GM21737 (cell line): ENCODE data around the gene ANKRD31.

Experiments used
- ATAC-seq: cut with Tn5 transposase; IDR thresholded peaks from one replicate; pipeline ENCODE4 v1.9.1; 2021; ENCODE audit warnings: mild to moderate bottlenecking, moderate library complexity; ENCODE audit not compliant: unreplicated experiment

The ANKRD31 gene

DNA sequence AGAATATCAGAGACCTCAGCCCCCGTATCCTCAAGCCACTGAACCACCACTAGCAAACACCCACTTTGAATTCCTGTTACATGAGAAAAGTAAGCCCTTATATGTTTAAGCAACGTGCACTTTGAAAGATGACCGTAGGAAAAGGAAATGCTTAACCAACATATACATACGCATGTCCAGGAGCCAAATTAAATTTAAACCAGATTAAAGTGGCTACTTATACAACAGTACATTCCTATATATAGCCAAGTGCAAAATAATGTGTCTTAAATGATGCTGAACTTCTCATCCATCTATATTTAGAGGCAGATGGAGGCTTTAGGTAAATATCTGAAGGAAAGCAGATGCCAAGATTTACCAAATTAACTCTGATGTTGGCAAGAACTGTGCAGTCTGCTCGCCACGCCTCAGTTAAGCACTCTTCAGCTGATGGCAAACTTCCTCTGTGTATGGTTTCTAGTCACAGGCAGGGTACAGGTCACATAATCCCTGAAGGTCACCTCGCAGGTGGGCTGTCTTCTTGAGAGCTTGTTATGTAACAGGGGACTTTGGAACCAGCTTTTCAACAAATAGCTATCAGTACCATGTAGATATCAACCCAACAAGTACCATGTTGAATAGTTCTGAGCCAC, 192.9 kb downstream of the ANKRD31 start:
- no peak for ATAC-seq

DNA sequence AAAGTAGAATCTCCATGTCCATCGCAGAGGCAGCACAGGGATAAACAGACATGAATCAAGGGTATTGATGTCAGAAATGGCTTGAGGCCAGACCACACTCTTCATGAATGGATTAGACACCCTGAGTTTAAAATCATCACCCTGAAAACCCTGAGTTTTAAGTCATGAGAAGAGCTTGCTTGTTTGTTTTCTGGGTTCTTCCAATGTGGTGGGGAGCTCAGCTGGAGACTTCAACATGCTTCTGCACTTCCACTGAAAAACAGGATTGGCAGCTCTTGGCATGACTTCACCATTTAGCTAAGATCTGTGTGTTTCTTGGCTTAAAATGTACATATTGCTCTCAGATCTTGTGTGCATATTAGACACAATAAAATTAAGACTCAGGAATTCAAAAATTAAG, 194.2 kb downstream of the ANKRD31 start:
- ATAC-seq = no peak

DNA sequence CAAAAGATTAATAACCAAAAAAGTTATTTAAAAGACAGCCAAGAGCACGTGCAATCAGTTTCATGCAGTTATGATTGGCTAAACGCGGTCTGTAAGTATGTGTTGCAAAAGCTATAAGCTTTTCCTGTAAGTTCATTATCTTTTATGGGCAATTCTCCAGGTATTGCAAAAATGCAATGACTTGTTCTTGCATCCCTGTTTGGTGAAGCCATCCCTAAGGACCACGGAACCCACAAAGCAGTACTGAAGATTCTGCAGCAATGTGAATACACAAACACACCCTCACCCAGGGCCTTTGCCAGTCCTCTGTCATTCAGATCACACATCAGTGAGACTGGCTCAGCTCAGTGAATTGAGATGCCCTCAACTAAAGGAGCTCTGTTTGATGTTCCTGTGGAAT, 195.7 kb downstream of the ANKRD31 start:
- no peak for ATAC-seq

DNA sequence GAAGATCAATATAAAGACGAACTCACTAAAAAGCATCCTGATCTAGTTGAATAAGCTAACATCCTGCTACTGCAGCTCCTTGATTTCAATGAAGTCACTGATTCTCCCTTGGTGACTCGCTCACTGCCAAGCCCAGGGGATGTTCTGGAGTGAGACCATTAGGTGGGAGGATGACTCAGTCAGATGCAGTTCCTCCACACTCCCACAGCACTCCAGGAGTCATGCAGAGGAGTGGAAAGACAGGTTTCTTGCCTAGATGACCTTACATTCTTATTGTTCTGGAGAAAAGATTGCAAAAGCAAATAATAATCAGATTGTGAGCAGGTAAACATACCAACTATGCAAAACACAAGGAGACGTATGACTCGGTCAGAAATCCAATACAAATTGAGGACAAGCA, 199.6 kb downstream of the ANKRD31 start:
- no peak for ATAC-seq

GRCh38 chr5:75034137-75034739, 202.4 kb downstream of the ANKRD31 start:
- no peak for ATAC-seq

GRCh38 chr5:75031366-75031765, 205.3 kb downstream of the ANKRD31 start:
- ATAC-seq = no peak

DNA sequence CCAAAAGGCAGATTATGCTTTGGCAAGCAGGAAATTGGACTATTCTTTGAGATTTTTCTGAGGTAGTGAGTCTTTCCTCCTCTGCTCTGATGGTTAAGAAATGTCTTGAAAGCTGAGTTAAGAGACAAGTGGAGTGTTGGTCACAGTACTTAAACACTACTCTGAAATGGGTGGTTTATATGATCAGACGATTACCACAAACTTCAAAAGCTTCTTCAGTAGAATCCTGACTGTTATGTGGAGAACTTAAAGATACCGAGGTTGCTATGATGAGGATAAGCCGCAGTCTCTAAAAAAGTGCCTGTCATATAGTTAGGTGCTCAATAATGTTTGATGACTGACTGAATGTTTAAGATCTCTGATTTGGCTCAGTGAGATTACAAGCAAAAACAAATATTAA, 208.6 kb downstream of the ANKRD31 start:
- no peak for ATAC-seq

GRCh38 chr5:75023368-75024159, 213.1 kb downstream of the ANKRD31 start:
- no peak for ATAC-seq

GRCh38 chr5:75021800-75022199, 214.9 kb downstream of the ANKRD31 start:
- ATAC-seq = no peak

- no peak for ATAC-seq
These were observed 215.5 kb downstream of the ANKRD31 start for GRCh38 chr5:75021219-75021618.

DNA sequence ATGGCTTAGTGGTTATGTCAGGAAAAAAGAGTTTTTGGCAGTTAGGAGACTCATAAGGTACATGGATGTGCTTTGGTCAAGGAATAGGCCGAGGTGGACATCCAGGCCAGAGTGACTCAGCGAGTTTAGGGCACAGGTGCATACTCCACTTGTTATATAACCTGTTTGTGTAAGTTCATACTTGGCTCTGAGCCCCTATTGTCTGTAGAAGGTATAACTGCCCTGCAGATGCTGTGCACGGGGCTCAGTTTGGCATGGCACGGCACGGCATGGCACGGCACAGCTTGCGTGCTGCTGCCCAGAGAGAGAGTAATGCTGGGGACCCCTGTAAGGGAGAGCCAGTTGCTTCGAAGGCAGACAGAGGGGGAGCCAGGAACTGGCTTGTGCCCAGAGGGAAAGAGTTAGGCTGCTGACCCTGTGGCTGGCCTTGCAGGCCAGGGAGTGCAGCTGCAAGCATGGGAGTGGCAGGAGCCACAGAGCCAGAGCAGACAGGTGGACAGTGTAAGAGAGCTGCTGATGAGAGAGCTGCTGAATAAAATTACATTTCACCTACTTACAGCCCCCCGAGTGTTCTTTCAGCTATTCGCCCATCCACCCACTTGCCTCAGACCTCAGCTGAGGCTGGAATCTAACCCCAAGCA, 216.5 kb downstream of the ANKRD31 start:
- no peak for ATAC-seq

DNA sequence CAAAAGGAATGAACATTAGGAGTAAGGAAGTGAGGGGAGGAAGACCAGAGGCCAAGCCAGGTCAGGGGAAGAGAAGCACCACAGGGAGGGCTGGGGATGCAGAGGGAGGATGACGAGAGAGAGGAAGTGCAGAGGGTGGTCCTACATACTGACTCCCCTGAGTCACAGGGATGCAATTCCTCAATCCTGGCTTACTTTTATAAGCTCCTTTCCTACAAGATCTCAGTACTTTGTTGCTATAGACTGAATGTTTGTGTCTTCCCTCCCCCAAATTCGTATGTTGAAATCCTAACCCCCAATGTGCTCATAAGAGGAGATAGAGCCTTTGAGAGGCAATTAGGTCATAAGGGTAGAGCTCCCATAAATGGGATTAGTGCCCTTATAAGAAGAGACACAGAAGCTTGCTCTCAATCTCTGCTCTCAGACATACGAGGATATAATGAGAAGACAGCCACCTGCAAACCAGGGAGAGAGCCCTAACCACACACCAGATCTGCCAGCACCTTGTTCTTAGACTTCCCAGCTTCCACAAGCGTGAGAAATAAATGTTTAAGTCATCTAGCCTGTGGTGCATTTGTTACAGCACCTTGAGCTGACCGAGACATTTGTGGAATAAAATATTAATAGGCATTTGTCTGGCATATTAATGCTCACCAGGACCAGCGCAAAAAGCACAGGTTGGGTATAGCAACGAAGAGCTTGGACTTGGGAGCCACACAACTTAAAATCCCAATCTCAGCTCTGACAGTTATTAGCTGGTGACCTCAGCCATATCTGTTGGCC, 217.7 kb downstream of the ANKRD31 start:
- ATAC-seq = no peak
